GM12878 (cell line): ENCODE measurements around the gene CDK5R2. TPM values are rescaled to one million over a fixed set of nuclear protein-coding genes. Genes with fewer than 3 reads are reported as not detected.

Source experiments
- microRNA counts: library from miRNA; unstranded; fragments of <30 nt; microRNA quantifications from one replicate; lab custom pipeline; 2016
- microRNA-seq: library from miRNA; unstranded; fragments of <30 nt; microRNA quantifications from one replicate; pipeline ENCODE4, GENCODE V29; 2018
- polyA plus RNA-seq, 11 experiments: library from polyadenylated mRNA; depleted of rRNA in 4 of 11; unstranded in 6 of 11; stranded (reverse) in 5 of 11; fragments of >200 nt; fragmentation: Nextera tagmentation in 4 of 11; fragmentation: Illumina TruSeq in 1 of 11; extraction: Ambion mirVana in 4 of 11; extraction: Trizol in 1 of 11; gene quantifications; 1 replicate in 1 of 11; 2 replicates in 10 of 11; pipeline versions ENCODE4 v1.2.1 to v1.2.3, GENCODE V29; 2011 to 2016; ENCODE audit warnings: inconsistent platforms in 2 of 11, missing spikeins in 2 of 11, low read depth in 1 of 11
- small RNA-seq: library from RNA; depleted of rRNA; stranded (forward); fragments of <200 nt; gene quantifications from one replicate; pipeline ENCODE3, GENCODE V24; 2014
- total RNA-seq, 4 experiments: library from RNA; depleted of rRNA in 3 of 4; stranded (reverse); fragments of >200 nt in 3 of 4; fragmentation: Illumina TruSeq in 1 of 4; extraction: Trizol in 1 of 4; gene quantifications; 2 replicates each; pipeline versions ENCODE4 v1.2.1 to v1.2.3, GENCODE V29; 2013 to 2021

The CDK5R2 gene
- total and polyA plus RNA-seq, 10 of the 15 experiments (the other 5 are each of a cell fraction or from before 2014, with no cell fraction given) = not detected

MicroRNA genes within 50 kb of the gene (microRNA counts, 767-probe panel; counts per million panel counts)
- 1,705 counts per million, percentile 66 among the panel's probes with 10 or more counts for microRNA hsa-miR-375 (lab: Ali Mortazavi, UCI)

Small RNA genes lying within 50 kb of the gene (microRNA-seq; reads per million reads assigned to microRNA genes)
- gene MIR375 = 134 reads per million, percentile 77 among the genes with 10 or more reads in this experiment

Small RNA genes lying within 50 kb of the gene (small RNA-seq; reads per million reads assigned to genes)
- gene MIR375 (1.1 reads per million, percentile 36 among the genes with 10 or more reads in this experiment), gene RNU6-642P (not detected)

Other genes starting within 250 kb of the CDK5R2 start
Only the 7 nearest of the 14 such genes appear.
- gene PRKAG3, start 127.9 kb upstream of the CDK5R2 start, total RNA-seq (2014; rRNA removed) = 0.06 TPM in 1 of 2 replicates, not detected in the other
- not detected in 2 replicates for gene PRKAG3, start 127.9 kb upstream of the CDK5R2 start, total RNA-seq (2014; rRNA removed; fragmentation: Illumina TruSeq; extraction: Trizol)
- not detected in 2 replicates for gene PRKAG3, start 127.9 kb upstream of the CDK5R2 start, total RNA-seq (2021)
- gene PRKAG3, start 127.9 kb upstream of the CDK5R2 start, polyA plus RNA-seq (2011; rRNA removed) = 0.04 TPM in 1 of 2 replicates, not detected in the other
- 0.10 TPM in 1 of 2 replicates, not detected in the other for gene PRKAG3, start 127.9 kb upstream of the CDK5R2 start, polyA plus RNA-seq (2014; fragmentation: Illumina TruSeq; extraction: Trizol)
- not detected for gene PRKAG3, start 127.9 kb upstream of the CDK5R2 start, polyA plus RNA-seq (2014; fragmentation: Nextera tagmentation; extraction: Ambion mirVana)
- 0.12 TPM in 1 of 2 replicates, not detected in the other for gene PRKAG3, start 127.9 kb upstream of the CDK5R2 start, polyA plus RNA-seq (2014; rRNA removed)
- gene PRKAG3, start 127.9 kb upstream of the CDK5R2 start, polyA plus RNA-seq (2016; fragmentation: Nextera tagmentation; extraction: Ambion mirVana) = not detected
- gene WNT6, start 99.9 kb upstream of the CDK5R2 start, total RNA-seq (2014; rRNA removed) = 0.11 TPM in 1 of 2 replicates, not detected in the other
- gene WNT6, start 99.9 kb upstream of the CDK5R2 start, total RNA-seq (2014; rRNA removed; fragmentation: Illumina TruSeq; extraction: Trizol) = not detected in 2 replicates
- 0.44 TPM in 1 of 2 replicates, not detected in the other for gene WNT6, start 99.9 kb upstream of the CDK5R2 start, total RNA-seq (2021)
- 0.06 and 0.15 TPM in 2 replicates for gene WNT6, start 99.9 kb upstream of the CDK5R2 start, polyA plus RNA-seq (2011; rRNA removed)
- gene WNT6, start 99.9 kb upstream of the CDK5R2 start, polyA plus RNA-seq (2014; fragmentation: Illumina TruSeq; extraction: Trizol) = not detected in 2 replicates
- not detected for gene WNT6, start 99.9 kb upstream of the CDK5R2 start, polyA plus RNA-seq (2014; fragmentation: Nextera tagmentation; extraction: Ambion mirVana)
- 0.22 TPM in 1 of 2 replicates, not detected in the other for gene WNT6, start 99.9 kb upstream of the CDK5R2 start, polyA plus RNA-seq (2014; rRNA removed)
- gene WNT6, start 99.9 kb upstream of the CDK5R2 start, polyA plus RNA-seq (2016; fragmentation: Nextera tagmentation; extraction: Ambion mirVana) = under 1 TPM in 1 of 2 experiments, not detected in 1; 0.29 TPM
- 17.7 and 18.9 TPM in 2 replicates for gene WNT10A, start 78.8 kb upstream of the CDK5R2 start, total RNA-seq (2014; rRNA removed)
- gene WNT10A, start 78.8 kb upstream of the CDK5R2 start, total RNA-seq (2014; rRNA removed; fragmentation: Illumina TruSeq; extraction: Trizol) = 5.7 and 6.6 TPM in 2 replicates
- 20.6 and 20.7 TPM in 2 replicates for gene WNT10A, start 78.8 kb upstream of the CDK5R2 start, total RNA-seq (2021)
- 27.8 and 45.0 TPM in 2 replicates for gene WNT10A, start 78.8 kb upstream of the CDK5R2 start, polyA plus RNA-seq (2011; rRNA removed)
- 3.6 and 4.4 TPM in 2 replicates for gene WNT10A, start 78.8 kb upstream of the CDK5R2 start, polyA plus RNA-seq (2014; fragmentation: Illumina TruSeq; extraction: Trizol)
- gene WNT10A, start 78.8 kb upstream of the CDK5R2 start, polyA plus RNA-seq (2014; fragmentation: Nextera tagmentation; extraction: Ambion mirVana) = under 1 TPM; 0.61 to 0.93 TPM
- 22.1 and 25.4 TPM in 2 replicates for gene WNT10A, start 78.8 kb upstream of the CDK5R2 start, polyA plus RNA-seq (2014; rRNA removed)
- gene WNT10A, start 78.8 kb upstream of the CDK5R2 start, polyA plus RNA-seq (2016; fragmentation: Nextera tagmentation; extraction: Ambion mirVana) = 1 to 10 TPM; 5.3 to 7.2 TPM
- not detected in 2 replicates for gene FEV, start 25.5 kb downstream of the CDK5R2 start, total RNA-seq (2014; rRNA removed)
- gene FEV, start 25.5 kb downstream of the CDK5R2 start, total RNA-seq (2014; rRNA removed; fragmentation: Illumina TruSeq; extraction: Trizol) = not detected in 2 replicates
- not detected in 2 replicates for gene FEV, start 25.5 kb downstream of the CDK5R2 start, total RNA-seq (2021)
- not detected in 2 replicates for gene FEV, start 25.5 kb downstream of the CDK5R2 start, polyA plus RNA-seq (2011; rRNA removed)
- not detected in 2 replicates for gene FEV, start 25.5 kb downstream of the CDK5R2 start, polyA plus RNA-seq (2014; fragmentation: Illumina TruSeq; extraction: Trizol)
- gene FEV, start 25.5 kb downstream of the CDK5R2 start, polyA plus RNA-seq (2014; fragmentation: Nextera tagmentation; extraction: Ambion mirVana) = not detected
- not detected in 2 replicates for gene FEV, start 25.5 kb downstream of the CDK5R2 start, polyA plus RNA-seq (2014; rRNA removed)
- gene FEV, start 25.5 kb downstream of the CDK5R2 start, polyA plus RNA-seq (2016; fragmentation: Nextera tagmentation; extraction: Ambion mirVana) = not detected
- gene CRYBA2, start 33.8 kb downstream of the CDK5R2 start, total RNA-seq (2014; rRNA removed) = not detected in 2 replicates
- not detected in 2 replicates for gene CRYBA2, start 33.8 kb downstream of the CDK5R2 start, total RNA-seq (2014; rRNA removed; fragmentation: Illumina TruSeq; extraction: Trizol)
- not detected in 2 replicates for gene CRYBA2, start 33.8 kb downstream of the CDK5R2 start, total RNA-seq (2021)
- not detected in 2 replicates for gene CRYBA2, start 33.8 kb downstream of the CDK5R2 start, polyA plus RNA-seq (2011; rRNA removed)
- not detected in 2 replicates for gene CRYBA2, start 33.8 kb downstream of the CDK5R2 start, polyA plus RNA-seq (2014; fragmentation: Illumina TruSeq; extraction: Trizol)
- not detected for gene CRYBA2, start 33.8 kb downstream of the CDK5R2 start, polyA plus RNA-seq (2014; fragmentation: Nextera tagmentation; extraction: Ambion mirVana)
- gene CRYBA2, start 33.8 kb downstream of the CDK5R2 start, polyA plus RNA-seq (2014; rRNA removed) = not detected in 2 replicates
- not detected for gene CRYBA2, start 33.8 kb downstream of the CDK5R2 start, polyA plus RNA-seq (2016; fragmentation: Nextera tagmentation; extraction: Ambion mirVana)
- gene CFAP65, start 81.8 kb downstream of the CDK5R2 start, total RNA-seq (2014; rRNA removed) = not detected in 2 replicates
- gene CFAP65, start 81.8 kb downstream of the CDK5R2 start, total RNA-seq (2014; rRNA removed; fragmentation: Illumina TruSeq; extraction: Trizol) = not detected in 2 replicates
- gene CFAP65, start 81.8 kb downstream of the CDK5R2 start, total RNA-seq (2021) = not detected in 2 replicates
- gene CFAP65, start 81.8 kb downstream of the CDK5R2 start, polyA plus RNA-seq (2011; rRNA removed) = not detected in 2 replicates
- not detected in 2 replicates for gene CFAP65, start 81.8 kb downstream of the CDK5R2 start, polyA plus RNA-seq (2014; fragmentation: Illumina TruSeq; extraction: Trizol)
- gene CFAP65, start 81.8 kb downstream of the CDK5R2 start, polyA plus RNA-seq (2014; fragmentation: Nextera tagmentation; extraction: Ambion mirVana) = not detected
- not detected in 2 replicates for gene CFAP65, start 81.8 kb downstream of the CDK5R2 start, polyA plus RNA-seq (2014; rRNA removed)
- gene CFAP65, start 81.8 kb downstream of the CDK5R2 start, polyA plus RNA-seq (2016; fragmentation: Nextera tagmentation; extraction: Ambion mirVana) = not detected
- gene IHH, start 101.3 kb downstream of the CDK5R2 start, total RNA-seq (2014; rRNA removed) = not detected in 2 replicates
- not detected in 2 replicates for gene IHH, start 101.3 kb downstream of the CDK5R2 start, total RNA-seq (2014; rRNA removed; fragmentation: Illumina TruSeq; extraction: Trizol)
- gene IHH, start 101.3 kb downstream of the CDK5R2 start, total RNA-seq (2021) = not detected in 2 replicates
- not detected in 2 replicates for gene IHH, start 101.3 kb downstream of the CDK5R2 start, polyA plus RNA-seq (2011; rRNA removed)
- gene IHH, start 101.3 kb downstream of the CDK5R2 start, polyA plus RNA-seq (2014; fragmentation: Illumina TruSeq; extraction: Trizol) = not detected in 2 replicates
- not detected for gene IHH, start 101.3 kb downstream of the CDK5R2 start, polyA plus RNA-seq (2014; fragmentation: Nextera tagmentation; extraction: Ambion mirVana)
- gene IHH, start 101.3 kb downstream of the CDK5R2 start, polyA plus RNA-seq (2014; rRNA removed) = 0.04 TPM in 1 of 2 replicates, not detected in the other
- gene IHH, start 101.3 kb downstream of the CDK5R2 start, polyA plus RNA-seq (2016; fragmentation: Nextera tagmentation; extraction: Ambion mirVana) = not detected